Amniotic stem cell (primary cell): Measurements from ENCODE around the gene CD300LG.
"Not testable (repeated sequence)": the region's sequence is repeated elsewhere in the genome, so short reads cannot be mapped to it uniquely, and the experiment has no call there.

Experiments
- DNase-seq: peaks from one replicate; lab custom pipeline; 2025; lab: John Stamatoyannopoulos, UW

CD300LG gene

DNA sequence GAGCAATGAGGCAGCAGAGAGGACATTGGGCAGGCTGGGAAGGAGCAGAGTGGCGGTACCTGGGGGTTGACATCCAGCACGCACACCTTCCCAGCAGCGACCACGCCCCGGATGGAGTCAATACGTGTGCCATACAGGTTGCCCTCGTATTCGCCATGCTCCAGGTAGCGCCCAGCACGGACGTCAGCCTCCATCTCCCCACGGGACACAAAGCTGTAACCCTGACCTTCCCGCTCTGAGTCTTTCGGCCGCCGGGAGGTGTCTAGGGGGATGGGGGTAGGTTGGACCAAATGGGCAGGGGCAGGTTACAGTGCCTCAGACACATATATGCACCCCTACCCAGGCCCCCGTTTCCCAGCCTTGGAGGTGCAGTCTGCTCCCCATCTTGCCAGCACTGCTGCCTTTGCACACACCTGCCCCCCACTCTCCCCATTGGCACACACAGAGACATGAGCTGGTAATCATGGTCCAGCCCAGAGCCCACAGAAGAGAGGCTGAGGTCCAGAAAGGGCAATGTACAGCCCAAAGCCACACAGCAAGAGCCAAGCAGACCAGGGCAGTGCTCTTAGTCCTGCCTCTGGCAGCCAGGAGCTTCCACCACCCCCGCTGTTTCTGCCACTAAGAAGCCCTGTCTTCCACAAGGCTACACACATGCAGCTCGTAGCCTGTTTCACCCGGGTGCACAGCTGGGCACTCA is 32.9 kb downstream of the CD300LG start:
- DNase-seq, result no peak

DNA sequence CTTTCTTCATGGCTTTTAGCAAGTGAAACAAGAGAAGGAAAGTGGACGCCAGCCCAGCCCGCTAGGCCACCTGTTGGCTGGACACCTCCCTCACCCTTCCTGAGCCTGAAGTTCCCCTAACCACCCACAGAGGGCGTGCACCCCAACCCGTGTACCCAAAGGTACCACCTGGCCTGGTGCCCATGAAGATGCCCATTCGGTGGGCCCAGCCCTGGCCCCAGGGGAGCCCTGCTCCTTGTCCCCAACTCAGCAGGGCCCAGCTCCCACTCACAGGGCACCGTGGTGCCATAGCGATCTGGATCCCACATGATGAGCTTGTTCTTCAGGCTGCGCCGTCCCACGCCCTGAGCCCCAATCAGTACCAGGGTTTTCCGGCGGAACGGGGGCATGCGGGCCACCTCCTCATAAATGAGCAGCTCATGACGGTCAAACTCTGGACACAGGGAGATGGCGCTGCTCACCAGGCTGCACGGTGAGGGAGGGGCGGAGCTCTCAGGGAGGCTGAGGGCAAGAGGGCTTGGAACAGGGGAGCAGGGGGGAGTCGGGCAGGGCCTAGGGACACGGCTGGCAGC is 33.5 kb downstream of the CD300LG start:
- no peak for DNase-seq

DNA sequence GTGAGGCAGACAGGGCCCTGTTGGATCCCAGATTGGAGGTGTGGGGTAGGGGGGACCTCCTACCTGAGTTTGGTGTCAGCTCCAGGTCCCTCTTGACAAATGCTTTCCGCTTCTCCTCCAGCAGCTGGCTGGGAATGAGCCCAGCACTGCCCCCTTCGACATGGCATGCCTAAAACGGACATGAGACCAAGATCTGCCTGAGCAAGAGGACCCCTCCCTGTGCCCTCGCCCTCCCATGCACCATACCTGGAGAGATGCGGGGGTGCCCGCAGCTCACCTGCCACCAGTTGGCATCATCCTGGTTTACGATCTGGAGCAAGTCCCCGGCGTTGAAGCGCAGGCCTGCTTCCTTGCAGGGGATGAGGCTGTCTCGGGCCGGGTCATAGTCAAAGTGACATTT is 34.2 kb downstream of the CD300LG start:
- no peak for DNase-seq

DNA sequence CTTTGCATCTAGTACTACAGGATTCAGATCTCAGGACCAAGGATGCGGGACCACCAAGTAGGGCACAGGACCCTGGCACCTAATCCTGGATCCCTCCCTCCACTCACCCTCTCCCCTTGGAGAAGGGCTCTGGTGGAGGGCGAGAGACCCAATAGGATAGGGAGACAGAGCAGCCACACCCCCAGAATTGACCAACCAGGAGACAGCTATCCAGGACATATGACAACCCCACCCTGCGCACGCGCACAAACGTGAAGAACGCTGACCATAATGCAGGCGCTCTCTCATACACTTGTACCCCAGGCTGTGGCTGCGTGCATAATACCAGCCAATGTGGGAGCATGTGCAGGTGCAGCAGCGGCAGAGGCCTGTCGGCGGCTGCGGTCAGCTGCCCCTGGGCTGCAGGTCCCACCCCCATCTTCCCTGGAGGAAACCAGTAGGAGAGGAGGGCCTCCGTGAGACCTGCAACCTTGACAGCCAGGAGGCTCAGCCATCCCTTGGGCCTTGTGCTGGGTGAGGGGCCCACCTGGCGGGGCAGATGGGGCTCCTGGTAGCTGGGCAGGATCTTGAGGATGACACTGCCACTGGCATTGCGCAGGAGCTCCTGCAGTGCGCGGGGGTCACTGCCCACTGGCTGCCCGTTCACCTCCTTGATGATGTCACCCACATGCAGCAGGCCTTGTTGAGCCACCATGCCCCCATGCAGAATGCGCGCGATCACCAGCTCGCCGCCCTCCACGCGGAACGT is 35.0 kb downstream of the CD300LG start:
- DNase-seq, result no peak

DNA sequence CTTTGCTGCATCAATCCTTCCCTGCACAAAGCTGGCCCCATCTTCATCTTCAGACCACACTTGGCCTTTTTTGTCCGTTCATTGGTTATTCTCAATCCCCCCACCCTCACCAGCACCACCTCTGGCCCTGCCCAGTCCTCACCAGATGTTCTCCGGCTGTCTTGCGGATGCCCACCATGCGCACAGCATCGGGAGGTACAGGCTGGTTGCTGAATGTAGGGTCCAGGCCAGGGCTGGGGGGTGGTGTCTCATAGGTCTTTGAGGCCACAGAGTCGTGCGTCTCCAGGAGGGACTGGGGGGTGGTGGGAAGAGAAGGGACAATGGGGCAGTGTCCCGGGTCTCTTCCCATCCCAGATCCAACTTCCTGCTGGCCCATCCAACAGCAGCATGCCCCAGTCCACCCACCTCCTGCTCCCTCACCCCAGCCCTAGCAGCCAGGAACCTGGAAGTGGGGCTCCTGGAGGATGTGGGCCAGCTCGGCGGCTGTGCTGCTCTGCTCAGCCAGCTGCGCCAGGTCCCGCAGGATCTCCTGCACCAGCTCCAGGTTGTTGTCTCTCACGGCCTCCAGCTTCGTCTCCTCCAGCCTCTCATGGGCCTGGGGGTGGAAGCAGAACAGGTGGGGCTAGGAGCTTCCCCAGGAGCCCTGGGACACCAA is 35.9 kb downstream of the CD300LG start:
- DNase-seq, result no peak

DNA sequence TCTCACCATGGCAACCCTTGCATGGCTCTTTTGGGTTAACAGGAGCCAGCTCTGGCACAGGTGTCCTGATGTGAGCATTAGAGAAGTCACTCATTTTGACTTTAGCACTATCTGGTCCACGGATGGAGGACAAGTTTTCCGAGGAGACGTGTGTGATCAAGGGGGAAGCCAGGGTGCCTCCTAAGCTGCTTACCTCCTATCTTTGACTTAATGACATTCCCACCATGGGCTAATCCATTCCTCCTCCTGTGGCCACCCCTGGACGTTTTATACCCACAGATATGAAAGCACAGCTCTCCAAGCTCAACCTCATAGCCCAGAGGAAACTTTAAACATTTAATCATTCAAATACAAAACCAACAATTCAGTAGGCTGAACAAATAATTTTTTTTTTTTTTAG is 41.6 kb downstream of the CD300LG start:
- no peak for DNase-seq

DNA sequence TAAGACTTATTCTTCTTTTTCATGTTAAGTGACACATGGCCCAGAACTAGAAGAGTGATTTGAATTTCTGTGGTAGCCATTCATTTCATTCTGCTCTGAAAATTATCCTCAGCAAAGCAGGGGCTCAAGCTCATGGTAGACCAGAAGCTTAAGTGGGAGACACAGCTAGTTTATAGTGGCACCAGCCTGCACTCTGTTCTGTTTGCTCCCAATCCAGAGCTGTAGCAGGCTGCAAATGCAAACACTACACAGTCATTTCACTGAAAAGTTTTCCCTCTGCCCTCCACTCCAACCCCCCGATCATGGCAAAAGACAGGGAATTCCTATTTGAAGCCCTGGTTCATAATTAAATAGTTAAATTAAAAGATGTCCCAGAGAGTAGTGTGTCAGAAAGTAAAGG is 43.3 kb downstream of the CD300LG start:
- DNase-seq, result no peak

DNA sequence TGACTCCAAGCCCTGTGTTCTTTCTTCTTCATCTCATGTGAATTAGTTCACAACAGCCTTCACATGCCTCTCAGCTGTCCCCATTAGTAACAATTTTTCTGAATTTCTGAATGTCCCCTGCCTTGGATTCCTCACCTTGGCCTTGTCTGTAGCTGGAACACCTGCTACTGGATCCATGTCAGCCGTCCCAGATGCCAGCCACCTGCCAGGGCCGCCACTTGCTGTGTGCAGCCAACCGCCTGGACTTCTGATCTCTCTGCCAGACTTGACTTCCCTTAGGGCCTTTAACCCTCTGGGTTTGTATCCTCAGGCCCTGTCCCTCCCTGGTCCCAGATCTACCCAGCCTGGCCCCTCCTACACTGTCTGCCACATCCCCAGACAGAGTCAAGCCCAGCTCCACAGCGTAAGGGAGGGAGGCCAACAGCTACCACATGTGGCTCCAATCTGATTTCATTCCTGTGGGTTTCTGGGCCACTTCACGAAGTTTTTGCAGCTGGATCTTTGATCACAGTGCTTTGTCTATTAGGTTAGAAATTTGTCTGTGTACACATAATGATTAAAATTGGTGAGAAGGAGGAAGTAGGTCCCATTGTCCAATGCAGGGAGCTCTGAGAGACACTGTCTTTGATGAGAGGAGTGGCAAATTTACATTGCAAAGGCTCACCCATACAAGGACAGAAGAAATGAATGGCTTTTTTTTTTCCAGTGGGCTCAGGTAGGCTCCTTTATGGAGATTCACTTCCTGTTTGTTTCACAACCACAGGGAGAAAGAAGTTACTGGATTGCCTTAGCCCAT is 45.1 kb downstream of the CD300LG start:
- no peak for DNase-seq

DNA sequence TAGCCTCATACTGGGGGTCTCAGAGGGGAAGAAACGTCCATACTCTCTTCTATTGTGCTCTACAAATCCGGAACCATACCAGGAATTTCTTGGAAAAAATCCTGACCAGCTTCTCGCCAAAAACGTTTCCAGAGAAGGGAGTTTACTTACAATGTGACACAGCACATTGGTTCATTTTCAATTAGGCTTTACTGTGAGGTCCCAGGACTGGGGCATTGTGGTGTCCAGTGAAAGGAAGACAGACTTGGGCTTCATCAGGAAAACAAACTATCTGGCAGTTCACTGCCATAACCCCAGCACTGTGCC is 45.6 kb downstream of the CD300LG start:
- DNase-seq, result no peak

DNA sequence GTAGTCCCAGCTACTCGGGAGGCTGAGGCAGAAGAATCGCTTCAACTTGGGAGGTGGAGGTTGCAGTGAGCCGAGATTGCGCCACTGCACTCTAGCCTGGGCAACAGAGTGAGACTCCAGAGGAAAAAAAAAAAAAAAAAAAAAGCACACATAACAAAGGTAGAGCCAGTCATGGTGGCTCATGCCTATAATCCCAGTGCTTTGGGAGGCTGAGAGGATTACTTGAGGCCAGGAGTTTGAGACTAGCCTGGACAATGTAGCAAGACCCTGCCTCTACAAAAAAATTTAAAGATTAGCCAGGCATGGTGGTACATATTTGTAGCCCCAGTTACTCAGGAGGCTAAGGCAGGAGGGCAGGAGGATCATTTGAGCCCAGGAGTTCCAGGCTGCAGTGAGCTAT is 47.5 kb downstream of the CD300LG start:
- DNase-seq, result not testable (repeated sequence)

DNA sequence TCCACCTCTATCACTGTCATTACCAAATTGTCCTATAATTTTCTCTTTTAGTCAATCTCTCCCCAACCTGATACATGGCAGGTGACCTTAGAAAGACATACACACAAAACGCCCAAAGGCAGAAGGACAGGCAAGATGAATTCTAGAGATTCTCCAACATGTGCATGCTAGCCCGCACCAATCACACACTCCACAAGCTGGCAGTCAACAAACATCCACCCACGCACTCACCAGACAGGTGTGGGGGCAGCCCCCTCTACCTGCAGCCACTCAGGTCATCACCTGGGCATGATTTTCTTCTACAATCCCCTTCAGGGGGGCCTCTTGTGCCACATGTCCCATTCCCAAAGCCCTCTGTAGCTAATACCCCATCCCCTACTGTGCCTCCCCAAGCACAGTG is 50.9 kb downstream of the CD300LG start:
- no peak for DNase-seq

DNA sequence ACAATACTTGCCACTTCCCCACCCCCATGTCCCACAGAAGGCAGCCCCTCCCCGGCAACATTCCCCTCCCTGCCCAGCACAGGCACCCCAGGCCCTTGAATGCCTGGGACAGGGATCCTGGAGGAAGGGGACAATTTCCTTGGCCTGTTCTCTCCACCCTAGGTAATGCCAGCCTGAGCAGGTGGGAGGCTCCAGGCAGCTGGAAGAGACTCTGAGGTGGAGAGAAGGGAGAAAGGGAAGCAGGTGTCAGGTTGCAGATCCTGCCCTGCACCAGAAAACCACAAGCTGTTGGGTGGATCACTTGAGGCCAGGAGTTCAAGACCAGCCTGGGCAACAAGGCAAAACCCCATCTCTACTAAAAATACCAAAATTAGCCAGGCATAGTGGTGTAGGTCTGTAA is 51.5 kb downstream of the CD300LG start:
- no peak for DNase-seq

DNA sequence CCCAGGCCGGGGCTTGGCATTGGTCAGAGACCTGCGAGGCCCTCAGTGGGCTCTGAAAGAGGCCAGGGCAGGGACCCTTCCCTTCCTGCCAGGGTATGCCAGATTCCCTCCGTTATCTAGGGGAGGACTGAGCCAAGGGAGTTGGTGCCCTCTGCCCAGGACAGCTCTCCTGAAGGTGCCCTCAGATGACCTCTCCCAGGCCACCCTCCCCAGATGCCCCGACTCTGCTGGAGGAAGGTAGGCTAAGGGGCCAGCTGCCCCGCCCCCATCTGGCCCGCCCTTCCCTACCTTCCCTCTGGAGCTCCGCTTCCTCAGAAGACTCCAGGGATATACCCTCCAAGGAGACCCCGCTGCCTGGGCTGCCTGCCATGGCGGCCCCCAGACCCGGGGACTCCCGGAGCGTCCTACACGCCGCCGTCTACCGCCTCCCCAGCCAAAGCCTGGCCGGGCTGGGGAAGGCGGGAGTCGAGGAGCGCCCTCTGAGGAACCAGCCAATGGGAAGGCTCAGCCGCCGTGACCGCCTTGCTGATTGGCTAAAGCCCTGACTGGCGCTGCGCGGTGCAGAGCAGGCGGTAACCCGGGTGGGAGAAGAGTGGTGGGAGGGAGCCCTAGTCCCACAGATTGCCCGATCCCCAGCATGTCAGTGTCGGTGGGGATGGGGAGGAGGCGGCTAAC is 53.3 kb downstream of the CD300LG start:
- peak; percentile 52 for DNase-seq

DNA sequence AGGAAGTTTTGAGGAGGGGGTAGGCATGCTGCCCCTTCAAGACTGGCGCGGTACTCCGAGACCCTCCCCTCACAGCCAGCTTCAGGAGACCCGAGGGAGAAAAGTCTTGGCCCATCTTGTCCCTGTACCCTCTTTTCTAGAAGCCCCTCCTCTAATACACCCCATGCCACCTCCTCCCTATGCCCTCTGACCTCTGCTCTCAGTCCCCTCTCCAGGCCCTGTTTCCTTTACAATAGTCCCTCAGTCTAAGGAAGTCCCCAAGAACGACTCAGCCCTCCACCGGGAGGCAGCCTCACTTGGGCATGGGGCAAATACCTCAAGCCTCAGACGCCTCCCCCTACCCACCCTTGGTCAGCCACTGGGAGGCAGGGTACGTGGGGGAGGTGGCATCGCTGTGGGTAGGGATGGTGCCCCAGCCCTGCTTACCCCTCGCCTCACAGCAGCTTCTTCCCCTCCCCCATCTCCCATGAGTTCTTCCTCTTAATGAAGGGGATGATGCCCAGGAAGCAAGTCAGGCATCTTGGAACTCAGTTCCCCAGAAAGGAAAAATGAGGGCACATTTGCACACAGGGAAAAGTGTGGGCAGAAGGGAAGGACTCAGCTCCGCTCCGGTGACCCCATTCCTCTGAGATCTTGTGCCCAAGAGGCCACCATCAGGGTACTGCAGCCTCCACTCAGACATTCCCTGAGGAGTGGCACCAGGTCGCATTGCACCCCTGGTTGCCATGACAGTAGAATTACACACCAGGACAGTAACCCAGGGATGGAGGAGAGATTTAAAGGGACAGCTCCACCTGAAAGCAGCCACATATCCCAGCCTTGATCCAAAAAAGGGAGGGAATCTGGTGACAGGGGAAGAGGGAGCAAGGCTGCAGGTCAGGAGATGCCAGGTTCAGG is 54.1 kb downstream of the CD300LG start:
- no peak for DNase-seq

DNA sequence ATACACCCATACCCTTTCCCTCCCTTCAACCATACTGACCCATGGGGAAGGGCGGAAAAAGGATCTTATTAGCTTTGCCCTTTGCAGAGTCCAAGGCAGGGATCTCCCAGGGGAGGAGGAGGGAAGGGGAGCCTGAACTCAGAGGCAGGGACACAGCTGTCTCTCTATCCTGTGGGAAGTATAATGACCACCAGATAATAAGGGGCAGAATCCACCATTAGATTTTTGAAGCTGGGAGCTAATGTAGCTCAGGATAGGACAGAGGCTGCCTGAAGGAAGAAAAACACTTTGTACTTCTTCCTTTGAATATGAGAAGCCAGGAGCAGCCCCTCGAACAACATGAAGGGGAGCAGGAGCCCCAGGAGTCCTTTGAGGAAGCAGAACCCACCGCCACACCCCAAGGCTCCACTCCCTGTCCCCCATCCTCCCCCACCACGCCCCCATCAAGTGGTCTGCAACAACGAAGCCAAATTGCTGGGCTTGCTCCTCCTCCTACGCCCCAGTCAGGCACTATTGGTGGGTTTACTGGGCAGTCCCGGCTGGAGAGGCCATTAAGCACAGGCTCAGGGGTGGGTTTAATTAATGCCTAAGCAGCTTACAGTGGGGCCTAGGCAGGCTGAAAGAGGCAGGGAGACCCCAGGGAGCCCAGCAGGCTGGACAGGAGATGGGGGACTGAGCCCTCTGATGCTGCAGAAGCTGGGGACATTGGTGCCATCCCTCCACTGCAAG is 55.0 kb downstream of the CD300LG start:
- no peak for DNase-seq

DNA sequence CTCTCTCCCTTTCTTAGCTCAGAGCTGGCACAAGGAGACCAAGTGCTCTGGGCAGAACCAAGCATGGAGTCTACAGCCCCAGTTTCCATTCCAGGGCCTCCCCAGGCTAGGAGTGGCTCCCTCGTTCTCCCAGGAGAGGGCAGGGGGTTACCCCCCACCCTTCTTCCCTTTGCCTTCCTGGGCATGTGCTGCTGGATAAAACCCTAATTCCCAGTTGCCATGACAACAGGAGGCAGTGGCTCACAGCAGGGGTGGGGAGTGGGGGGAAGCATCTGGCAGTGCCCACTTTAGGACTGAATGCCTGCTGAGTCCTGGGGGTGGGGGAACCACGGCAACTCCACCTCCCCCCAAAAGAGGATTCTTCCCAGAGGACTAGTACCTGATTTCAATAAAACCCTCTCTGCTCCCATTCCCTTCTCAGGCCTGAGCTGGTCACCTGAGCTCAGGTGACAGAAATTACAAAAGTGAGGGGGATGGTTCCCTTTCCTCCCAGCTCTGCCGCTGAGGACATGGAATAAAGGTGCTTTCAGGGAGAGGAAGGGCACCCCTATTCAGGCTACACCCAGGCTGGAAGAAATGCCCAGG is 58.5 kb downstream of the CD300LG start:
- DNase-seq, result no peak

DNA sequence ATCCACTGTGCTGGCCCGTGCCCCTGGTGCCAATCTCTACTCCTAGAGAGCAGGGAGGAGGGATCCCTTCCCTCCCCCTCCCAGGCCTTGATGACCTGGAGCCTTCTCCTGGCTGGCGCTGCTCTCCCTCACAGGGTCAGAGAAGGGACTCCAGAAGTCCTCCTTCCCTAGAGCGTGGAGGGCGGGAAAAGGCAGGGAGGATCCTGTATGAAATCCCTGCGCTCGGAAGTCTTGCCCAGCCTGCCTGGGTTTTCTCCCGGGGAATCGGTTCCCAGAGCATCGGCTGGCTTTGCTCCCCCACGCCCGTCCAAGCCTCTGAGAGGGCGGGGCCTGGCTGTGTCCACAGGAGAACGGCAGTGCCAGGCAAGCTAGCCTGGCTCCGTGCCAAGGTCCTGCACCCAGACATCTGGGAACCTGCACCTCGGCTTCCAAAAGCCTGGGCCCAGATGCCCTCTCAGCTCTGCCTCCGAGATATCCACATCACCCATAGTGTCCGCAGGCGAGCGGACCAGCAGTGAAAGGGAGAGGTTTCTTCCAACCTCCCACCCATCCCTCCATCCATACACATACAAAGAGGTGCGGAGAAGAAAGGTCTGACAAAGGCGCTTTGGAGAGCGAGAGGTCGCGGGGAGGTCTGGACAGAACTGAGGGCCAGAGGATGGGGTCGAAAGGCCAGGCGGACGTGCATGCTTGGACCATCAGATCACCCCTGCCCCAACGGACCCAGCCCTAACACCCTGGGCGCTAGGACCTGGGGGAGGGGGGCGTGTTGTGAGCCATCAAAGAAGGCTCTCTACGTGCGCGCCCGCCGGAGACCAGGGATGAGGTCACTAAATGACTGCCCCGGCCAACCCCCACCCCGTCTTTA is 59.2 kb downstream of the CD300LG start:
- DNase-seq, result peak; percentile 26

DNA sequence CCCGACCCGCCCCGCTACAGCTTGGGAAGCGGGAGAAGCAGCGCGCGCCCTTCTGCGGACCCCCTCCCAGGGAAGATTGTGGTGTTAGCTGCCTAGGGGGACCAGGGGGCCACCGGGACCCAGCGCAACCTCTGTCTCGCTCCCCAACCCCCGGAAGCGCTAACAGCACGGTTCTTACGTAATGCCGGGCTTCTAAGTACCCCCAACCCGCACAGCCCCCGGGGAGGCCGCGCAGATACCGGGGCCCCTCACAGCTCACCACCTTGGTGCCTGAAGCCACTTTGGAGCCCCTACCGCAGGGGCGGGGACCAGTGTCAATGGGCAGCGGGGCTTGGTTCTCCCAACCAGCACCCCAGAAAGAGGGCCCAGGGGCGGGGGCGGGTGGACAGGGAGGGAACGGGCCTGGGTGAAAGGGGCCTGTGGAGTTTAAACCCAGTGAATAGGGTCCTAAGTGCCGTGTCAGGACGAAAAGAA is 60.0 kb downstream of the CD300LG start:
- DNase-seq, result no peak
